GM08714 (cell line): ENCODE measurements around the gene RPL22.

Experiments used
- H3K4me3 ChIP-seq: fragments of 200-500 bp; sonication (Bioruptor generic); 2 replicates; pipeline ENCODE4 v1.5.1; 2014; ENCODE audit warnings: mild to moderate bottlenecking, low read length, inconsistent platforms
- ZNF274 ChIP-seq: IDR thresholded peaks from 2 replicates; pipeline ENCODE4 v1.6.1; 2012; ENCODE audit warnings: mild to moderate bottlenecking, low read depth, low read length

The RPL22 gene

GRCh38 chr1:6200188-6200809, 904 bp upstream of the RPL22 start:
- TF ChIP-seq ZNF274 = no peak
- H3K4me3 ChIP-seq = peak overlapping the region; percentile 55; the same call in 1 of the 2 replicates

- peak overlapping the region; percentile 100 for H3K4me3 ChIP-seq
- no peak for TF ChIP-seq ZNF274
Observed at GRCh38 chr1:6198646-6199297, 623 bp downstream of the RPL22 start.

GRCh38 chr1:6197746-6198427, 1.5 kb downstream of the RPL22 start:
- peak overlapping the region; percentile 100 for H3K4me3 ChIP-seq

GRCh38 chr1:6191968-6192367, 7.4 kb downstream of the RPL22 start:
- no peak overlapping the region for H3K4me3 ChIP-seq
- TF ChIP-seq ZNF274 = no peak

More at GRCh38 chr1:6197746-6198427, 1.5 kb downstream of the RPL22 start:
- no peak for TF ChIP-seq ZNF274

GRCh38 chr1:6188466-6188865, 10.9 kb downstream of the RPL22 start:
- no peak for TF ChIP-seq ZNF274
- H3K4me3 ChIP-seq = no peak overlapping the region

GRCh38 chr1:6185635-6186382, 13.6 kb downstream of the RPL22 start:
- no peak overlapping the region for H3K4me3 ChIP-seq

GRCh38 chr1:6185151-6185550, 14.2 kb downstream of the RPL22 start:
- TF ChIP-seq ZNF274 = no peak
- H3K4me3 ChIP-seq = no peak overlapping the region

More at GRCh38 chr1:6185635-6186382, 13.6 kb downstream of the RPL22 start:
- TF ChIP-seq ZNF274 = no peak

GRCh38 chr1:6184083-6184783, 15.2 kb downstream of the RPL22 start:
- no peak overlapping the region for H3K4me3 ChIP-seq
- no peak for TF ChIP-seq ZNF274

- TF ChIP-seq ZNF274 = no peak
Observed at GRCh38 chr1:6183520-6183989, 15.8 kb downstream of the RPL22 start.

GRCh38 chr1:6181347-6181770, 18.0 kb downstream of the RPL22 start:
- no peak for TF ChIP-seq ZNF274
- H3K4me3 ChIP-seq = no peak overlapping the region

More at GRCh38 chr1:6183520-6183989, 15.8 kb downstream of the RPL22 start:
- H3K4me3 ChIP-seq = no peak overlapping the region

GRCh38 chr1:6180707-6181311, 18.6 kb downstream of the RPL22 start:
- H3K4me3 ChIP-seq = no peak overlapping the region
- no peak for TF ChIP-seq ZNF274

GRCh38 chr1:6180268-6180706, 19.1 kb downstream of the RPL22 start, which contains the start of gene CHD5:
CHD5 (minus strand) TSS chr1:6180321; CDS start chr1:6180023, 298 bp downstream.
- TF ChIP-seq ZNF274 = no peak
- H3K4me3 ChIP-seq = no peak within 1 kb of the TSS
